NCI-H226 (cell line): ENCODE results near the gene GRAP.

ENCODE experiments used
- DNase-seq: peaks from one replicate; pipeline ENCODE4 v3.0.0-alpha.2; 2015

The GRAP gene

GRCh38 chr17:19001907-19002590 lies 44.7 kb downstream of the GRAP start:
- DNase-seq: no peak

GRCh38 chr17:19000531-19001325 lies 46.0 kb downstream of the GRAP start:
- DNase-seq: peak; percentile 91

GRCh38 chr17:18999911-19000310 lies 46.8 kb downstream of the GRAP start:
- DNase-seq: no peak

- DNase-seq: no peak
These were observed 47.4 kb downstream of the GRAP start for GRCh38 chr17:18999394-18999793.

GRCh38 chr17:18997650-18998196 lies 49.0 kb downstream of the GRAP start:
- DNase-seq: no peak

GRCh38 chr17:18996458-18996857 lies 50.3 kb downstream of the GRAP start:
- DNase-seq: no peak

- no peak for DNase-seq
These were observed 51.5 kb downstream of the GRAP start for GRCh38 chr17:18995220-18995619.

- DNase-seq: no peak
These were observed 52.1 kb downstream of the GRAP start for GRCh38 chr17:18994631-18995030.

GRCh38 chr17:18993905-18994526 lies 52.7 kb downstream of the GRAP start:
- no peak for DNase-seq

- DNase-seq: no peak
These were observed 54.2 kb downstream of the GRAP start for GRCh38 chr17:18992454-18993130.

GRCh38 chr17:18991531-18992315 lies 55.0 kb downstream of the GRAP start:
- no peak for DNase-seq

GRCh38 chr17:18990331-18990730 lies 56.4 kb downstream of the GRAP start:
- no peak for DNase-seq

GRCh38 chr17:18988546-18989173 lies 58.1 kb downstream of the GRAP start:
- no peak for DNase-seq

GRCh38 chr17:18987862-18988545 lies 58.8 kb downstream of the GRAP start:
- DNase-seq: peak; percentile 13

GRCh38 chr17:18987230-18987610 lies 59.5 kb downstream of the GRAP start:
- DNase-seq: no peak

- DNase-seq: no peak
These were observed 60.1 kb downstream of the GRAP start for GRCh38 chr17:18986541-18987229.

GRCh38 chr17:18985475-18985874 lies 61.3 kb downstream of the GRAP start:
- DNase-seq: no peak

GRCh38 chr17:18984273-18985114 lies 62.3 kb downstream of the GRAP start:
- DNase-seq: no peak

GRCh38 chr17:18981642-18982424 lies 64.9 kb downstream of the GRAP start:
- DNase-seq: peak; percentile 56
